Heart left ventricle (tissue), 13 donors: ENCODE data around the gene TARS2.

Source experiments
- CTCF ChIP-seq, 12 donors: fragments of 200-600 bp; sonication (generic) in 4 of 12; IDR thresholded peaks; one replicate each; pipeline versions ENCODE4 v1.5.0 to v1.8.0; 2018 to 2022; ENCODE audit warnings: antibody characterized with exemption in 12 of 12, mild to moderate bottlenecking in 5 of 12
- POLR2A ChIP-seq, 2 donors: fragments of 450-650 bp; IDR thresholded peaks; one replicate each; pipeline ENCODE4 v1.6.1; 2017; ENCODE audit warnings: antibody characterized with exemption in 2 of 2, mild to moderate bottlenecking in 2 of 2, moderate library complexity in 2 of 2
- donor health status: ischemic (EF 13 %, LVEDD 7.1; RV severe dilation, severe dysfunction).
- donor health status: DM: no; HTN: yes; CAD: no.
- donor health status: DM: no; HTN: no; CAD: no.
- donor health status: ischemic (EF 25% LVEDD 6.9; RV normal size, moderate dysfunction).
- donor health status: ischemic (EF 25% LVEDD 5.7; RV mildly dilated, moderate dysfunction).
- donor health status: ischemic (EF 35%, LVEDD 5.7; RV mildly dilated, moderate dysfunction).
- donor health status: nonischemic (EF 11% LVEDD 7.7; RV severe dilation, severe dysfunction).
- donor health status: DM: yes; HTN: yes; CAD: no.
- donor health status: PGD.
- donor health status: ischemic (EF 29% LVEDD 5.4; RV normal size, mild dysfunction).
- donor health status: nonischemic (EF 23%, LVEDD 6.1; RV moderate dilation, normal function).

- TF ChIP-seq POLR2A (IDR thresholded peaks at IDR 0.05) (no peak), CTCF (IDR thresholded peaks at IDR 0.05) (no peak)
Observed at GRCh38 chr1:150479370-150479769, 7.8 kb upstream of the TARS2 start.
